ENCODE measurements around the gene RNF182.

DNA sequence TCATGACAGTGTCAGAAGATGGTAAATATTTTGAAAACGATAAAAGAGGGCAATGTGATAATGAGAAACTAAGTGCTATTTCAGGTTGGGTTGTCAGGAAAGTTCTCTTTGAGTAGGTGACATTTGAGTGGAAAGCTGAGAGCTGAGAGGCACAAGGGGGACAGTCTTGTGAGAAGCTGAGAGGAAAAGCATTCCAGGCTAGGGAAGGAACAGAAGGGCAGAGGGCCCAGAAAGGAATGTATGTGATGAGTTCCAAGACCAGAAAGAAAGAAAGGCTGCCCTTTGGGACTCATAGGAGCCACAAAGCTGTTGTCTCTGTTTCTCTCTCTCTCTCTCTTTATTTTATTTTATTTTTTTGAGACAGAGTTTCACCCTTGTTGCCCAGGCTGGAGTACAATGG, 7.6 kb upstream of the RNF182 start:
- TF ChIP-seq SIN3A (IDR thresholded peaks at IDR 0.05; ENCODE audit: borderline replicate concordance, insufficient read depth, low read length) (no peak), POLR2AphosphoS5 (IDR thresholded peaks at IDR 0.05; ENCODE audit: low read depth, low read length) (no peak)
- TF ChIP-seq, protein P1, sequence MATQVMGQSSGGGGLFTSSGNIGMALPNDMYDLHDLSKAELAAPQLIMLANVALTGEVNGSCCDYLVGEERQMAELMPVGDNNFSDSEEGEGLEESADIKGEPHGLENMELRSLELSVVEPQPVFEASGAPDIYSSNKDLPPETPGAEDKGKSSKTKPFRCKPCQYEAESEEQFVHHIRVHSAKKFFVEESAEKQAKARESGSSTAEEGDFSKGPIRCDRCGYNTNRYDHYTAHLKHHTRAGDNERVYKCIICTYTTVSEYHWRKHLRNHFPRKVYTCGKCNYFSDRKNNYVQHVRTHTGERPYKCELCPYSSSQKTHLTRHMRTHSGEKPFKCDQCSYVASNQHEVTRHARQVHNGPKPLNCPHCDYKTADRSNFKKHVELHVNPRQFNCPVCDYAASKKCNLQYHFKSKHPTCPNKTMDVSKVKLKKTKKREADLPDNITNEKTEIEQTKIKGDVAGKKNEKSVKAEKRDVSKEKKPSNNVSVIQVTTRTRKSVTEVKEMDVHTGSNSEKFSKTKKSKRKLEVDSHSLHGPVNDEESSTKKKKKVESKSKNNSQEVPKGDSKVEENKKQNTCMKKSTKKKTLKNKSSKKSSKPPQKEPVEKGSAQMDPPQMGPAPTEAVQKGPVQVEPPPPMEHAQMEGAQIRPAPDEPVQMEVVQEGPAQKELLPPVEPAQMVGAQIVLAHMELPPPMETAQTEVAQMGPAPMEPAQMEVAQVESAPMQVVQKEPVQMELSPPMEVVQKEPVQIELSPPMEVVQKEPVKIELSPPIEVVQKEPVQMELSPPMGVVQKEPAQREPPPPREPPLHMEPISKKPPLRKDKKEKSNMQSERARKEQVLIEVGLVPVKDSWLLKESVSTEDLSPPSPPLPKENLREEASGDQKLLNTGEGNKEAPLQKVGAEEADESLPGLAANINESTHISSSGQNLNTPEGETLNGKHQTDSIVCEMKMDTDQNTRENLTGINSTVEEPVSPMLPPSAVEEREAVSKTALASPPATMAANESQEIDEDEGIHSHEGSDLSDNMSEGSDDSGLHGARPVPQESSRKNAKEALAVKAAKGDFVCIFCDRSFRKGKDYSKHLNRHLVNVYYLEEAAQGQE (IDR thresholded peaks at IDR 0.05; ENCODE audit: insufficient read depth in 1 of 2, low read depth in 2 of 2, low read length in 2 of 2), result no peak
